ENCODE results near the gene PRR22.

DNA sequence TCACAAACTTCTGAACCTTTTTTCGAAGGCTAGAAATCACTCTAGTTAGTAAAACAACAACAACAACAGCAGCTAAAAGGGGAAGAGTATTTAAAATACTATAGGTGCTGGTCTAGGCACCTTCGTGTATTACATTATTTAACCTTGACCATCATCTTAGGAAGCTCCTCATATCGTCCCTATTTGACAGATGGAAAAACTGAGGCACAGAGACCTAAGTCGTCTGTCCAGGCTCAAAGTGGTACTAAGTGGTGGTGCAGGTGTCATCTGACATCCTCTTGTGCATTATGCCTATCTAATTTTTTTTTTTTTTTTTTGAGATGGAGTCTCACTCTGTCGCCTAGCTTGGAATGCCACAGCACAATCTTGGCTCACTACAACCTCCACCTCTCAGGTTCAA lies 35.0 kb downstream of the PRR22 start:
- TF ChIP-seq, protein P1, sequence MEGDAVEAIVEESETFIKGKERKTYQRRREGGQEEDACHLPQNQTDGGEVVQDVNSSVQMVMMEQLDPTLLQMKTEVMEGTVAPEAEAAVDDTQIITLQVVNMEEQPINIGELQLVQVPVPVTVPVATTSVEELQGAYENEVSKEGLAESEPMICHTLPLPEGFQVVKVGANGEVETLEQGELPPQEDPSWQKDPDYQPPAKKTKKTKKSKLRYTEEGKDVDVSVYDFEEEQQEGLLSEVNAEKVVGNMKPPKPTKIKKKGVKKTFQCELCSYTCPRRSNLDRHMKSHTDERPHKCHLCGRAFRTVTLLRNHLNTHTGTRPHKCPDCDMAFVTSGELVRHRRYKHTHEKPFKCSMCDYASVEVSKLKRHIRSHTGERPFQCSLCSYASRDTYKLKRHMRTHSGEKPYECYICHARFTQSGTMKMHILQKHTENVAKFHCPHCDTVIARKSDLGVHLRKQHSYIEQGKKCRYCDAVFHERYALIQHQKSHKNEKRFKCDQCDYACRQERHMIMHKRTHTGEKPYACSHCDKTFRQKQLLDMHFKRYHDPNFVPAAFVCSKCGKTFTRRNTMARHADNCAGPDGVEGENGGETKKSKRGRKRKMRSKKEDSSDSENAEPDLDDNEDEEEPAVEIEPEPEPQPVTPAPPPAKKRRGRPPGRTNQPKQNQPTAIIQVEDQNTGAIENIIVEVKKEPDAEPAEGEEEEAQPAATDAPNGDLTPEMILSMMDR (IDR thresholded peaks at IDR 0.05): no peak
- no peak for TF ChIP-seq POLR2A (IDR thresholded peaks at IDR 0.05)
